ENCODE measurements around the gene PLAC9.
"Not testable (repeated sequence)": the region's sequence is repeated elsewhere in the genome, so short reads cannot be mapped to it uniquely, and the experiment has no call there.

Gene PLAC9

DNA sequence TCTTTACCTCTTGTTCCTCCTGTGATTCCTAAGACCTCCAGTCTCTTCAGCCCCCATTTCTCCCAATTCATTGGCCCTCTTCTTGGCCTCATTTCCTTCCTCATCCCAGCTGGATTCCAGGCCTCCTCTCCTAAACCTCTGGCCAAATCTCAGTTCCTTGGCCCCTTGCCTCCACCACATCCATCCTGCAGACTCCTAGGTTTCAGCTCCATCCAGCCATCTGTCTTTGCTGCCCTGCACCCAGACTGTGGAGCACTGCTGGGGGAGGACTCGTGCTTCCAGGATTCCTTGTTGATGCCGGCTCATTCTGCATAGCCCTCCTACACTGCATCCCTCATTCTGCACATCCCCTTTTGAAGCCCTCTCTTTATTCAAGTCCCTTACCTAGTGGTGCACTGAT is 6.7 kb downstream of the PLAC9 start:
- Histone ChIP-seq H3K27me3 (ENCODE audit: insufficient read depth, poor library complexity, severe bottlenecking) (no peaks in the 10 kb centered on the region), H3K36me3 (ENCODE audit: low read depth) (no peaks in the 10 kb centered on the region), H3K4me3 (ENCODE audit: severe bottlenecking) (no peak overlapping the region), H3K9me3 (ENCODE audit: severe bottlenecking) (no peaks in the 10 kb centered on the region), H3K27ac (ENCODE audit: poor library complexity, severe bottlenecking) (no peak overlapping the region), H3K4me1 (ENCODE audit: insufficient read depth, poor library complexity, severe bottlenecking) (peaks cover 4% of the 10 kb centered on the region)
- no peak for DNase-seq (ENCODE audit: low spot score)
- TF ChIP-seq, protein P1, sequence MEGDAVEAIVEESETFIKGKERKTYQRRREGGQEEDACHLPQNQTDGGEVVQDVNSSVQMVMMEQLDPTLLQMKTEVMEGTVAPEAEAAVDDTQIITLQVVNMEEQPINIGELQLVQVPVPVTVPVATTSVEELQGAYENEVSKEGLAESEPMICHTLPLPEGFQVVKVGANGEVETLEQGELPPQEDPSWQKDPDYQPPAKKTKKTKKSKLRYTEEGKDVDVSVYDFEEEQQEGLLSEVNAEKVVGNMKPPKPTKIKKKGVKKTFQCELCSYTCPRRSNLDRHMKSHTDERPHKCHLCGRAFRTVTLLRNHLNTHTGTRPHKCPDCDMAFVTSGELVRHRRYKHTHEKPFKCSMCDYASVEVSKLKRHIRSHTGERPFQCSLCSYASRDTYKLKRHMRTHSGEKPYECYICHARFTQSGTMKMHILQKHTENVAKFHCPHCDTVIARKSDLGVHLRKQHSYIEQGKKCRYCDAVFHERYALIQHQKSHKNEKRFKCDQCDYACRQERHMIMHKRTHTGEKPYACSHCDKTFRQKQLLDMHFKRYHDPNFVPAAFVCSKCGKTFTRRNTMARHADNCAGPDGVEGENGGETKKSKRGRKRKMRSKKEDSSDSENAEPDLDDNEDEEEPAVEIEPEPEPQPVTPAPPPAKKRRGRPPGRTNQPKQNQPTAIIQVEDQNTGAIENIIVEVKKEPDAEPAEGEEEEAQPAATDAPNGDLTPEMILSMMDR (IDR thresholded peaks at IDR 0.05; ENCODE audit: poor library complexity, severe bottlenecking): no peak
- ATAC-seq (ENCODE audit: low read depth): no peak

DNA sequence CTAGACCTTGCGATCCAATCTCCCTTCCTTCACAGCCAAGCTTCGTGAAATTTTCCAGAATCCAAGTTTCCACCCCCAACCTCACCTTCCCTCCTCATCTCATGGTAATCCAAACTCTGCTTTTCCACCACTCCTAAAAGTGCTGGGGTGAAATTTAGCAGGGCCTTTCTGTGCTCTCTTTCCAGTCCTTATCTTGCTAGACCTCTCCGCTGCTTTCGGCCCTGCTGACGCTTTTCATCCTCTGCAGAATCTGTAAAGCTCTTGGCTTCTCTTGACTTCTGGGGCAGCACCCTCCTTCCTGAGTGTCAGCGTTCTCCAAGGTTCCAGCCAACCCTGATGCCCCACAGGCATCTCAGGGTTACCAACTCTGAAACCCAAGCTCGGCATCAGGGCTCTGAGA is 7.7 kb downstream of the PLAC9 start:
- TF ChIP-seq, protein P1 (IDR thresholded peaks at IDR 0.05; ENCODE audit: poor library complexity, severe bottlenecking): no peak
- Histone ChIP-seq H3K36me3 (ENCODE audit: low read depth) (no peaks in the 10 kb centered on the region), H3K9me3 (ENCODE audit: severe bottlenecking) (no peaks in the 10 kb centered on the region), H3K4me3 (ENCODE audit: severe bottlenecking) (no peak overlapping the region), H3K27ac (ENCODE audit: poor library complexity, severe bottlenecking) (no peak overlapping the region), H3K27me3 (ENCODE audit: insufficient read depth, poor library complexity, severe bottlenecking) (no peaks in the 10 kb centered on the region), H3K4me1 (ENCODE audit: insufficient read depth, poor library complexity, severe bottlenecking) (peaks cover 5% of the 10 kb centered on the region)
- no peak for DNase-seq (ENCODE audit: low spot score)
- no peak for ATAC-seq (ENCODE audit: low read depth)

DNA sequence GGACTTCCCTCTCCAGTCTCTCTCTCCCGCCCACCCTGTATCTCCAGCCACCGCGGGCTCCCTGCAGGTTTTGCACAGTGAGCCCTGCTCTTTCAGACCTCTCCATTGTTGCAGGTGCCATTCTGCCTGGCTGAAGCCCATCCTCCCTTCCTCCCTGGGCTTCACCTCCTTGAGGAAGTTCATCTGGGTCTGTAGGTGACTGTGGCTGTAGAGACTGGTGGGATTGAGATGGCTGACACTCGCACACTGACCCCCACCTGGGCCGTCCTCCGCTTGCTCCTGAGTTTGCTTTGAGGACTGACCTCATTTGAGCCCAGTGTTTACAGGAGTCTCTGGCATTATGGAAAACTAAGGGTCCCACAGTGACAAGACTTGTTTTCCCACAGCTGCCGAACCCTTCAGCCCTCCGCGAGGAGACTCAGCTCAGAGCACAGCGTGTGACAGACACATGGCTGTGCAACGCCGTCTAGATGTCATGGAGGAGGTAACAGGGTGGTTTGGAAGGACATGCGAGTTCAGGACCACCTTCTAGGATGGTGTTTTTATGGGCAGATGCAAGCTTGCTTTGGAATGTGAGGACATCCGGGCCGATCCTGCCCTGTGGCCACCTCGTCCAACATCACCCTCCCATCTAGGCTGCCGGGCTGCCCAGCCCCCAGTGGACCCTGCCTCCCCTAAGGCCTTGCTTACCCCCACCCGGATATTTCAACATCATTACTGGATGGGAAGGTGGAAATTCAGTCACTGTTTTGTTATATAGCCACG is 9.3 kb downstream of the PLAC9 start:
- peaks cover 14% of the 10 kb centered on the region for H3K4me1 ChIP-seq (ENCODE audit: insufficient read depth, poor library complexity, severe bottlenecking)
- ATAC-seq (ENCODE audit: low read depth): no peak
- no peaks in the 10 kb centered on the region for H3K36me3 ChIP-seq (ENCODE audit: low read depth)
- TF ChIP-seq, protein P1 (IDR thresholded peaks at IDR 0.05; ENCODE audit: poor library complexity, severe bottlenecking): no peak
- H3K27me3 ChIP-seq (ENCODE audit: insufficient read depth, poor library complexity, severe bottlenecking): no peaks in the 10 kb centered on the region
- no peak overlapping the region for H3K27ac ChIP-seq (ENCODE audit: poor library complexity, severe bottlenecking)
- no peak for DNase-seq (ENCODE audit: low spot score)
- H3K9me3 ChIP-seq (ENCODE audit: severe bottlenecking): no peaks in the 10 kb centered on the region
- H3K4me3 ChIP-seq (ENCODE audit: severe bottlenecking): no peak overlapping the region

DNA sequence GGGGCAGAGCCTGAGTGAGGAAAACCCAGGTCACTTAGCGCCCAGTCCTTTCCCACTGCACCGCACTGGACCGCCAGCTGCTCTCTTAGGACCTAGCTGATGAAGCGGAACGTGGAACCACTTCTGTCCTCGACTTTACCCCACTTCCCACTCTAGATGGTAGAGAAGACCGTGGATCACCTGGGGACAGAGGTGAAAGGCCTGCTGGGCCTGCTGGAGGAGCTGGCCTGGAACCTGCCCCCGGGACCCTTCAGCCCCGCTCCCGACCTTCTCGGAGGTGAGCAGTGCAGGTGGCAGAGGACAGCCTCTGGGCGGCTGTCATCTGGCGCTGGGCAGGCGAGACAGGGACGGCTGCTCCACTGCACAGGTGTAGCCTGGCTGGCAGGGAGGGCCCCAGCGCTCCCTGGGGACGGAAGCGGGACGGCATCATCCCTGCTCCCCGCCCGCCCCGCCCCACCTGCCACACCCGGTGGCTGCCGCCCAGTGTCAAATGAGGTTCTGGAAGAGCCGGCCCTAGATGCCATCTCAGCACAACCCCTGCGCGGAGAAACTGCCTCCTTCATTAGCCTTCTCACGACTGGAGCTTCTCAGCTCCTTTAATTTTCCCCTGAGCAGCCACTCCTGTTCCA is 11.7 kb downstream of the PLAC9 start:
- Histone ChIP-seq H3K27me3 (ENCODE audit: insufficient read depth, poor library complexity, severe bottlenecking) (no peaks in the 10 kb centered on the region), H3K9me3 (ENCODE audit: severe bottlenecking) (no peaks in the 10 kb centered on the region), H3K4me3 (ENCODE audit: severe bottlenecking) (no peak overlapping the region), H3K36me3 (ENCODE audit: low read depth) (no peaks in the 10 kb centered on the region), H3K27ac (ENCODE audit: poor library complexity, severe bottlenecking) (no peak overlapping the region), H3K4me1 (ENCODE audit: insufficient read depth, poor library complexity, severe bottlenecking) (peaks cover 14% of the 10 kb centered on the region)
- TF ChIP-seq, protein P1 (IDR thresholded peaks at IDR 0.05; ENCODE audit: poor library complexity, severe bottlenecking): no peak
- no peak for DNase-seq (ENCODE audit: low spot score)
- peak; percentile 54 for ATAC-seq (ENCODE audit: low read depth)

GRCh38 chr10:80144696-80145131 is 12.2 kb downstream of the PLAC9 start:
- peaks cover 14% of the 10 kb centered on the region for H3K4me1 ChIP-seq (ENCODE audit: insufficient read depth, poor library complexity, severe bottlenecking)
- DNase-seq (ENCODE audit: low spot score) (no peak), ATAC-seq (ENCODE audit: low read depth) (peak; percentile 18; the same call in 2 of the 3 replicates)
- H3K4me3 ChIP-seq (ENCODE audit: severe bottlenecking): no peak overlapping the region
- no peaks in the 10 kb centered on the region for H3K36me3 ChIP-seq (ENCODE audit: low read depth)
- no peaks in the 10 kb centered on the region for H3K9me3 ChIP-seq (ENCODE audit: severe bottlenecking)
- H3K27me3 ChIP-seq (ENCODE audit: insufficient read depth, poor library complexity, severe bottlenecking): no peaks in the 10 kb centered on the region
- H3K27ac ChIP-seq (ENCODE audit: poor library complexity, severe bottlenecking): no peak overlapping the region
- TF ChIP-seq, protein P1 (IDR thresholded peaks at IDR 0.05; ENCODE audit: poor library complexity, severe bottlenecking): no peak

GRCh38 chr10:80145406-80146308 is 13.1 kb downstream of the PLAC9 start:
- not testable (repeated sequence) for H3K9me3 ChIP-seq (ENCODE audit: severe bottlenecking); H3K4me3 ChIP-seq (ENCODE audit: severe bottlenecking); H3K27me3 ChIP-seq (ENCODE audit: insufficient read depth, poor library complexity, severe bottlenecking); DNase-seq (ENCODE audit: low spot score); H3K36me3 ChIP-seq (ENCODE audit: low read depth)
- peaks cover 14% of the 10 kb centered on the region for H3K4me1 ChIP-seq (ENCODE audit: insufficient read depth, poor library complexity, severe bottlenecking)
- H3K27ac ChIP-seq (ENCODE audit: poor library complexity, severe bottlenecking): peak overlapping the region; percentile 8
- peak; percentile 74 for ATAC-seq (ENCODE audit: low read depth)

All from RWPE2 (cell line).